GM18507 (cell line): ENCODE measurements around the gene SSC4D.
A peak's percentile ranks its signal among the peaks of the same experiment; 100 is the strongest.
"Not testable (repeated sequence)": the region's sequence is repeated elsewhere in the genome, so short reads cannot be mapped to it uniquely, and the experiment has no call there.

Experiments used
- DNase-seq: peaks from one replicate; pipeline ENCODE4 v3.0.0; 2011; ENCODE audit warnings: low read depth; ENCODE audit not compliant: insufficient read length; ENCODE audit errors: extremely low spot score
- FAIRE-seq: peaks from 2 replicates; lab custom pipeline; 2011; peaks lifted over from hg19 to GRCh38; lab: Jason Lieb, UNC

SSC4D gene

GRCh38 chr7:76409537-76409936, at the start of gene SSC4D:
SSC4D (minus strand) TSS chr7:76409697; CDS start chr7:76404439, 5,258 bp downstream.
- DNase-seq (no peak), FAIRE-seq (no peak)

GRCh38 chr7:76458504-76458903, 49.0 kb upstream of the SSC4D start:
- not testable (repeated sequence) for FAIRE-seq, DNase-seq

DNA sequence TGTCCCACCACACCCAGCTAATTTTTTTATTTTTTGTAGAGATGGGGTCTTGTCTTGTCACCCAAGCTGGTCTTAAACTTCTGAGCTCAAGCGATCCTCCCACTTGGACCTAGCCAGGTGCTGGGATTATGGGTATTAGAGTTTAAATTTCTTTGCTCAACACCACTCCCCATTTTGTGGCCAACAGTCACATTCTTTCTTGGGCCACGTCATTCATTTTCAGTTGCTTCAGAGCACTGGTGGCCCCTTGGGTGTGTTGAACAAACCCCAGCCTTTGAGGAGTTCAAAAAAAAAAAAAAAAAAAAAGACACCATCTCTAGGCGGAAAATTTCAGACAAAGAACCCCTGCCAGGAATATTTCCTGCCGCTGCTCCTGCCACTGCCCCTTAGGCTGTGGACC, 47.5 kb upstream of the SSC4D start:
- FAIRE-seq, DNase-seq: not testable (repeated sequence)

GRCh38 chr7:76445577-76446008, 36.1 kb upstream of the SSC4D start:
- peak; percentile 92 for FAIRE-seq
- not testable (repeated sequence) for DNase-seq

GRCh38 chr7:76443846-76444245, 34.3 kb upstream of the SSC4D start:
- FAIRE-seq, DNase-seq: not testable (repeated sequence)

DNA sequence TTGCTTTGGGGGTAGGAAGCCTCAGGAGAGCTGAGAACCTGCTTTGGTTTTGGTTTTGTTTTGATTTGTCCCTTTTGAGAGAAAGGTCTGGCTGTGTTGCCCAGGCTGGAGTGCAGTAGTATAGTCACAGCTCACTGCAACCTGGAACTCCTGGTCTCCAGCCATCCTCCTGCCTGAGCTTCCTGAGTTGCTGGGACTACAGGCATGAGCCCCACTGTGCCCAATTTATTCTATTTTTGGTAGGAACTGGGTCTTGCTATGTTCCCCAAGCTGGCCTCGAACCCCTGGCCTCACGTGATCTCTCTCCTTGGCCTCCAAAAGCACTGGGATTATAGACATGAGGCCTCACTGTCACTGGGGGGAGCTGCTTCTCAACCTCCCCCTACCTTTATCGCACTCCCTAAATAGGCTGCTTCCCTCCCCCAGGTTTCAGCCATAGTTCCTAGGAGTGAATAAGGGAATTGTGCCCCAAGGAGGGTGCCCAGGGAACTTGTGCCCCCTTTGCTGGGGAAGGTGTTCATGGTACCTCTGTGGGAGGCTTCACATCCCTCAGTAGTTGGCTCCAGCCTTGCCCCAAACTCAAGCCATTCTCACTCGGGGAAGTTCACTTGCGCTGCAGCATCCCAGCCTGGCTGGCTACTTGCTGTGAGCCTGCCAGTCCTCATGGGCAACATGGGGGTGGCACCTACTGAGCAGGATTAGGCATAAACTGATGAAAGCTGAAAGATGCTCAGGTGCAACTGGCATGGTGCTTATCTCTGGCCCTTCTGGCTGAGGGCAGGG, 33.4 kb upstream of the SSC4D start:
- FAIRE-seq = not testable (repeated sequence)

GRCh38 chr7:76441792-76442191, 32.3 kb upstream of the SSC4D start:
- peak; percentile 87 for FAIRE-seq
- not testable (repeated sequence) for DNase-seq

More for the DNA sequence above, 33.4 kb upstream of the SSC4D start:
- DNase-seq = not testable (repeated sequence)

DNA sequence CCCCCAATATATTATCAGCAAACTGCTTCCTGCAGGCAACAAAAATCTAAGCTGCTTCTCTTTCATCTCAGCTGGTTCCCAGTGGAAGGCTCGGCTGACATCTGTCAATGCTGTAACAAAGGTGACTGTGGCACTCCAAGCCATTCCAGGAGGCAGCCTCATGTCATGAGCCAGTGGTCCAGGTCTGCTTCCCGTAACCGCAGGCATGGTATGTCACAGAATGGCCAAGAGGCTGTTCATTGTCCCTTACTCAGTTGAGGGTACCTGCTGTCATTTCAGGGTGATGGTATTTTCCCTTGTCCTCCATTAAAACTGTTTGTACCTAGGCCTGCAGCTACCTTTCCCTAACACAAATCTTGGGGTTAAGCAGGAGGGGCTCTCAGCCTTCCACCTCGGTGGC, 30.9 kb upstream of the SSC4D start:
- not testable (repeated sequence) for FAIRE-seq

DNA sequence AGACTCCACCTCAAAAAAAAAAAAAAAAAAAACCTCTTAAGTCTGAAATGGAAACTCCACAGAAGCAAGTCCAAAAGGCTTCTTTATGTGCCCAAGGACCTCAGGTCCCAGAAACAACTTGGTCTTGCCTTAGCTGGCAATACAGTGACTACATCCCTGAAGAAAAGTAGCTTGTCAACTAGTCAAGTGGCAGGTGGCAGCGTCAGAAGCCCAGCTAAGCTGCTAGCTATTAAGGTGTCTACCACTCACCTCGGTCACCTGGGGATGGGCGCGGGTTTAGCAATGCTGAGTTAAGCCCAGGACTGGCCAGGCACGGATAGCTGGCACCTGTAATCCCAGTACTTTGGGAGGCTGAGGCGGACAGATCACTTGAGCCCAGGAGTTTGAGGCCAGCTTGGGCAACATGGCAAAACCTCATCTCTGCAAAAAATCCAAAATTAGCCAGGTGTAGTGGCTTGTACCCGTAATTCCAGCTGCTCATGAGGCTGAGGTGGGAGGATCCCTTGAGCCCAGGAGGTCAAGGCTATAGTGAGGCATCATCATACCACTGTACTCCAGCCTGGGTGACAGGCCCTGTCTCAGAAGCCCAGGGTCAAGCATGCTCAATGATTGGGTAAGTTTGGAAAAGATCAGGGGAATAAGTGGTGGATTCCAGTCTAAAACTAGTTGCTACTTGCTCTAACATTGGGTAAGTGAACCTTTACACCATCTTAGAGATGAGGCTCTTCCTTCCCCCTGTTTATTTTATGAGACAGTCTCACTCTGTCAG, 29.8 kb upstream of the SSC4D start:
- FAIRE-seq, DNase-seq: not testable (repeated sequence)

More for the DNA sequence above, 30.9 kb upstream of the SSC4D start:
- not testable (repeated sequence) for DNase-seq

DNA sequence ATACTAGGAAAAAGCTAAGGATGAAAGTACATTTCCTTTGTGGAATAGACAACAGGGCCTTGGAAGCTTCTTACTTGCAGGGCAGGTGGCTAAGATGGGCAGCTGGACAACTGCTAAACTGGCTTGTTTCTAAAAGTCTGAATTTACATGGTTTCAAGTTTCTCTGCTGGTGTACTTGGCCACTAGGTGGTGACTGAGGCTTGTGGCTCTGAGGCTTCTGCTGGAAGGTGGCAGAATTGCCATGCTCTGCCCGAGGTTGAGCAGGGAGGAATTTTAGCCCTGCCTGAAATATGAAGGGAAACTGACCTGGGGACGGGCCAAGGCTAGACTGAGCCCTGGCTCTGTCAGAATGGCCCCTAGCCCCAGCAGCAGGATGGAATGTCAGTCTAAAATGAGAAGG, 28.4 kb upstream of the SSC4D start:
- DNase-seq = not testable (repeated sequence)
- peak; percentile 79 for FAIRE-seq

DNA sequence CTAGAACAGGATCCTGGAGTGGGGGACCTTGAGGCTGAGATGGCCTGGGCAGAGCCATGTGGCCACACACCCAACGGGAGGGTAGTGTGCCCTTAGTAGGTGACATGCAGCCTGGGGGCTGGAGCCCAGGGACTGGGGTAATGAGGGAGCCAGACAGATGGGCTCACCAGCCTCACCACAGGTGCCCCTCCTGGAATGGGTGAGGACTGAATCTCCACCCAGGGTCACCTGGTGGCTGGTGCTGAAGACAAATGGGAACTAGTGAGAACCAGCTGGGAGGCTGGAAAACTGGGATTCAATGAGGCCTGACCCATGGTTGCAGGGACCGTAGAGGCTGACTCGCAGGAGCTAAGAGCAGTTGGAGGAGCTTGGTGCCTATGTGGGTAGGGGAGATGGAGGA, 21.3 kb upstream of the SSC4D start:
- FAIRE-seq = no peak

GRCh38 chr7:76430211-76430610, 20.7 kb upstream of the SSC4D start:
- no peak for DNase-seq
- no peak for FAIRE-seq

More for the DNA sequence above, 21.3 kb upstream of the SSC4D start:
- no peak for DNase-seq

GRCh38 chr7:76428868-76429805, 19.6 kb upstream of the SSC4D start:
- FAIRE-seq = no peak
- DNase-seq = no peak

DNA sequence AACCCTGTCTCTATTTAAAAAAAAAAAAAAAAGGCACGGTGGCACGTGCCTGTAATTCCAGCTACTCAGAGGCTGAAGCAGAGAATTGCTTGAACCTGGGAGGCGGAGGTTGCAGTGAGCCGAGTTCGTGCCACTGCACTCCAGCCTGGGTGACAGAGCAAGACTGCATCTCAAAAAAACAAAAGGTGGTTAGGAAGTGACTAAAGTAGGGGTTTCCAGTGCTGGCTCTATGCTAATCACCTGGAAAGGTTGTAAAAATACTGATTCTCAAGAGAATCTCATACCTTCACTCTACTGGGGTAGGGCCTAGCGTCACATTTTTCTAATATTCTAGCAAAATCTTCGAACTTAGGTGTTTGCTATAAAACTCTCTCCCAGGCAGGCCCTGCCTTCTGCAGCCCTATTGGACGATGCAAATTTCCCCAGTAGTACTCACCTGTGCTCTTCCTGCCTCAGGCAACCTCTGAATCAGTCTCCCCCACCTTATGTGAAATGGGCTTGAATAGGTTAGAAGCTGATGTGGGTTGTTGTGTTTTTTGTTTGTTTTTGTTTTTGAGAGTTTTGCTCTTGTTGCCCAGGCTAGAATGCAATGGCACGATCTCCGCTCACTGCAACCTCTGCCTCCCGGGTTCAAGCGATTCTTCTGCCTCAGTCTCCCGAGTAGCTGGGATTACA, 18.8 kb upstream of the SSC4D start:
- no peak for DNase-seq

GRCh38 chr7:76427635-76428034, 18.1 kb upstream of the SSC4D start:
- no peak for DNase-seq
- FAIRE-seq = no peak

More for the DNA sequence above, 18.8 kb upstream of the SSC4D start:
- no peak for FAIRE-seq

DNA sequence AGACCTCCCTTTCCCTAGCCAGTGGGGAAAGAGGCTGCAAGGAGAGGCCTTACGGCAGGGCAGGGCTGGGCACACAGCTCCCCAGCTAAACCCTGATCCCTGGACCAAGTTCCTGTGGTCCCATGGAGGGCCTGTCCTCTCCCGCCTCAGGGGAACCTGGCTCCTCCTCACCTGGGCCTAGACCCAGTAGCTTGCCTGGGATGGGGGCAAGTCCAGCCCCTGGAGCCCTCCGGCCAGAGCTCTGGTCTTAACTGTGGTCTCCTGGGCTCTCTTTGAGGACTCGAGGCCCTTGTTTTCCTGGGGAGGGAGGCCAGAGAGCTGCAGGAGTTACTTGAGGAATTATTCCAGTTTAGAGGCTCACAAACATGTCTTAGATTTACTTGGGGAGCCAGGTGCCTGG, 16.7 kb upstream of the SSC4D start:
- DNase-seq = no peak
- FAIRE-seq = no peak

DNA sequence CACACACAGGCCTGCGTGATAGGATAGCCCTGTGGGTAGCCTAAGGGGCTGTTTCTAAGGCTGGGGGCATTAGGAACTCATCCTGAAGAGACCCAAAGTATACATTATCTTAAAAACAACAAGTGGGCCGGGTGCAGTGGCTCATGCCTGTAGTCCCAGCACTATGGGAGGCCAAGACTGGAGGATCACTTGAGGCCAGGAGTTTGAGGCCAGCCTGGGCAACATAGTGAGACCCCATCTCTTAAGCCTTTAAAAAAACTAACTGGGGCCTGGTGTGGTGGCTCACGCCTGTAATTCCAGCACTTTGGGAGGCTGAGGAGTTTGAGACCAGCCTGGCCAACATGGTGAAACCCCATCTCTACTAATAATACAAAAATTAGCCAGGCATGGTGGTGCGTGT, 16.1 kb upstream of the SSC4D start:
- not testable (repeated sequence) for DNase-seq, FAIRE-seq

GRCh38 chr7:76425156-76425555, 15.7 kb upstream of the SSC4D start:
- FAIRE-seq = no peak

More at GRCh38 chr7:76425156-76425555, 15.7 kb upstream of the SSC4D start:
- DNase-seq = no peak
